Body of pancreas (tissue), 4 donors: ENCODE measurements around the gene BAZ1A.

Experiments
- CTCF ChIP-seq, 7 experiments: fragments of 450-650 bp in 4 of 7; fragments of 200-600 bp in 3 of 7; sonication (generic) in 3 of 7; IDR thresholded peaks; one replicate each; pipeline ENCODE4 v1.5.1; 2016 to 2019; ENCODE audit warnings: antibody characterized with exemption in 7 of 7
- POLR2A ChIP-seq, 3 donors: fragments of 450-650 bp; IDR thresholded peaks; one replicate each; pipeline ENCODE4 v1.6.1; 2016; ENCODE audit warnings: antibody characterized with exemption in 3 of 3, mild to moderate bottlenecking in 2 of 3

GRCh38 chr14:34770901-34771300, 104.3 kb downstream of the BAZ1A start:
- TF ChIP-seq CTCF (IDR thresholded peaks at IDR 0.05) (no peak), POLR2A (IDR thresholded peaks at IDR 0.05) (no peak)
